Ovary (tissue), 3 donors: ENCODE measurements around the gene TRIO.

Source experiments
- CTCF ChIP-seq, 3 donors: fragments of 450-650 bp in 2 of 3; fragments of 200-600 bp in 1 of 3; IDR thresholded peaks; one replicate each; pipeline versions ENCODE4 v1.5.1 to v1.8.0; 2016 to 2022; ENCODE audit warnings: antibody characterized with exemption in 3 of 3, mild to moderate bottlenecking in 1 of 3
- EP300 ChIP-seq: sonication (generic); formaldehyde crosslinking; IDR thresholded peaks from one replicate; pipeline ENCODE4 v1.6.1; 2017; ENCODE audit warnings: antibody characterized with exemption
- donor health status: DM: no; HTN: no; CAD: no.

DNA sequence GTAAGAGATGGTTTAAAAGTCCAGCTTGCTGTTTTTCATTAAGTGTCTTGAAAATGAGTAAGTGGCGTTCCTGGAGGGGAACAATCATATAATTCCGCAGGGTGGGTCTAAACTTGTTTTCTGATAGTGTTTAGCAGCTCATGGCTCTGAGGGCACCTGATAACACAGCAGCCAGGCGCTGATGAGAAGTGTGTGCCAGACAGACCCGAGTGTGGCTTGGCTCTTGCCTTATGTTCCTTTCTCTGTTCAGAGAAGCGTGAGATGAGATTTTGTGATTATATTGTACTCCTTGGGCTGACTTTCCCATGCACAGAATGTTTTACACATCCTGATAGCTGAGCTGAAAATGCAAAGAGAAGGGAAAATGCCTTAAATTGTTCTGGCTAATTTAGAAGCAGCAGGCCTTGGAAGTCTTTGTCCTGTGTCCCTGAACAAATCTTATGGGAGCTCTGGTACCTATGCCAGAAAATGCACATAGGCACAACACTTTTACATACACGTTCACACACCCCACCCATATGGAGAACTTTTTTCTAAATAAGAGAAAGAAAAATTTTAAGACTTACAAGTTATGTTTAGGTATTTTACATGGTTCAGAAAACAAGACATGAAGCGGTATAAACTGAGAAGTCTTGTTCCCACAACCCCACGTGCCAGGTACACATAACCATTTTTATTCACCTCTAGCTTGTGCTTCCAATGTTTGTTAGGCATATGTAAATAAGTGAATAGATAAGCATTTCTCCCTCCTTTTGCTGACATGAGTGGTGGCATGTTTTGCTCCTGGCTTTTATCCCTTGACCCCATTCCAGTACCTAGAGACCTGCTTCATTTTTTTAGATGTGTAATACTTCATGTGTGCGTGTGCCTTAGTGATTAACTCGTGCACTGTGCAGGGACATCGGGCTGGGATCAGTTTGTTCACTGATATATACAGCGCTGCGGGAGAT is 286.2 kb downstream of the TRIO start:
- no peak for TF ChIP-seq CTCF (IDR thresholded peaks at IDR 0.05)
- TF ChIP-seq EP300 = no peak
